ENCODE results near the gene TMEM108.

The TMEM108 gene

DNA sequence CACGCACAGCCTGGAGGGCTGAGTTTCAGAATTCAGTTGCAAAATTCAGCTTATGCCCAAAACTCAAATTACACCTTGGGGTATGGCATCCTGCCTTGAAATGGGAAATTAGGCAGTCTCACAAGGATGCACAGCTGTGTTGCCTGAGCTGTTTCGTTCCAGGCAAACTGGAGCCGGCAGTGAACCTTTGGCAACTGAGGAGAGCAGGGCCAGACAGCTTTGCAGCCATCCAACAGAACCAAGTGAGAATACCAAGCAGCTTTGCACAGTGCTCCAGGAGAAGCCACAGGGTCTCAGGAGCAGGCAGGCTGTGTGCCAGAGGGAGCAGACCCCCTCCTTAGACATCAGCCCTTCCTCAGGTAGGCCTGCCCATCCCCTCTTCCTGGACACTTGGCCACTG lies 329.2 kb downstream of the TMEM108 start:
- no peak for TF ChIP-seq CTBP1 (IDR thresholded peaks at IDR 0.05; ENCODE audit: borderline replicate concordance)
- no peak for TF ChIP-seq ZNF384 (IDR thresholded peaks at IDR 0.05)
- TF ChIP-seq TARDBP (IDR thresholded peaks at IDR 0.05) = no peak
- TF ChIP-seq L3MBTL2 (conservative IDR thresholded peaks at IDR 0.05) = no peak
- TF ChIP-seq HDGF (IDR thresholded peaks at IDR 0.05; ENCODE audit: borderline replicate concordance) = no peak
- no peak for TF ChIP-seq FOXA1 (IDR thresholded peaks at IDR 0.05)
- TF ChIP-seq PKNOX1 (IDR thresholded peaks at IDR 0.05) = no peak
- no peak for TF ChIP-seq ARNT (IDR thresholded peaks at IDR 0.05)
- TF ChIP-seq SUZ12 (IDR thresholded peaks at IDR 0.05) = no peak
- no peak for TF ChIP-seq NFRKB (IDR thresholded peaks at IDR 0.05)
- no peak for TF ChIP-seq LEF1 (IDR thresholded peaks at IDR 0.05; ENCODE audit: borderline replicate concordance)
- no peak for TF ChIP-seq ELF4 (IDR thresholded peaks at IDR 0.05)
- no peak for TF ChIP-seq FOXK2 (IDR thresholded peaks at IDR 0.05)
- TF ChIP-seq SP1 (IDR thresholded peaks at IDR 0.05) = no peak
- no peak for TF ChIP-seq FOXM1 (IDR thresholded peaks at IDR 0.05; ENCODE audit: borderline replicate concordance)
- no peak for TF ChIP-seq BHLHE40 (IDR thresholded peaks at IDR 0.05; ENCODE audit: borderline replicate concordance)
- ChIA-PET POLR2A (no interaction called here), CTCF (no interaction called here)
- no peak for DNase-seq (ENCODE audit: extremely low spot score)

DNA sequence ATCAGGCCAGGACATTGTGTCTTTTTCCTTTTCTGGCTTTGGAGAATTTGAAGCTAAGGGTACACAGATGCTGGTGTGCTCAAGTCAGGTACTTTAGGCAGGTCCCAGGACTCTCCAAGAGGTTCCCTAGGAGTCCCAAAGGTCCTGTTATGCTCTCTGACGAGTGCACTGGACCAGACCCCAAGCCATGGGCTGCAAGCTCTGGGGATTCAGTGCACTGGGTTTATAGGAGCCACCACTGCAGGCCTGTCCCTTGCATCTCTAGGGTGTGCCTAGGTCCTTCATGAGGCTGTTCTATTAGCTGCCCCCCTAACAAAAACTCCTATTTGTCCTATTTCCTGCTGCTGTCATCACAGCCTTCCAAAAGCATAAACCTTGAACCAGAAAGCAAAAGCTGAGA lies 329.8 kb downstream of the TMEM108 start:
- ChIA-PET POLR2A (no interaction called here), CTCF (interaction anchor here (0.8 kb wide), 1 partner anchor 328 kb away, joined by 3 read pairs; no protein-coding TSS in a partner anchor)
- TF ChIP-seq ELF4 (IDR thresholded peaks at IDR 0.05) = no peak
- no peak for TF ChIP-seq LEF1 (IDR thresholded peaks at IDR 0.05; ENCODE audit: borderline replicate concordance)
- TF ChIP-seq L3MBTL2 (conservative IDR thresholded peaks at IDR 0.05) = no peak
- TF ChIP-seq CTBP1 (IDR thresholded peaks at IDR 0.05; ENCODE audit: borderline replicate concordance) = no peak
- no peak for TF ChIP-seq PKNOX1 (IDR thresholded peaks at IDR 0.05)
- TF ChIP-seq NFRKB (IDR thresholded peaks at IDR 0.05) = no peak
- no peak for TF ChIP-seq FOXM1 (IDR thresholded peaks at IDR 0.05; ENCODE audit: borderline replicate concordance)
- no peak for TF ChIP-seq FOXA1 (IDR thresholded peaks at IDR 0.05)
- no peak for TF ChIP-seq SUZ12 (IDR thresholded peaks at IDR 0.05)
- TF ChIP-seq ARNT (IDR thresholded peaks at IDR 0.05) = no peak
- no peak for TF ChIP-seq HDGF (IDR thresholded peaks at IDR 0.05; ENCODE audit: borderline replicate concordance)
- TF ChIP-seq FOXK2 (IDR thresholded peaks at IDR 0.05) = no peak
- no peak for TF ChIP-seq TARDBP (IDR thresholded peaks at IDR 0.05)
- TF ChIP-seq ZNF384 (IDR thresholded peaks at IDR 0.05) = no peak
- no peak for DNase-seq (ENCODE audit: extremely low spot score)

GRCh38 chr3:133368371-133369067 lies 330.3 kb downstream of the TMEM108 start:
- no peak for DNase-seq (ENCODE audit: extremely low spot score)
- ChIA-PET POLR2A (no interaction called here), CTCF (interaction anchor here (0.8 to 1.0 kb wide), 2 partner anchors 327 to 329 kb away, joined by 3 read pairs; no protein-coding TSS in a partner anchor)

GRCh38 chr3:133369068-133369440 lies 330.9 kb downstream of the TMEM108 start:
- POLR2A ChIA-PET = no interaction called here
- TF ChIP-seq NFRKB (IDR thresholded peaks at IDR 0.05) = no peak
- no peak for DNase-seq (ENCODE audit: extremely low spot score)
- CTCF ChIA-PET = interaction anchor here (0.8 to 1.0 kb wide), 2 partner anchors 328 to 329 kb away, joined by 3 read pairs; no protein-coding TSS in a partner anchor

More at GRCh38 chr3:133368371-133369067, 330.3 kb downstream of the TMEM108 start:
- TF ChIP-seq BHLHE40 (IDR thresholded peaks at IDR 0.05; ENCODE audit: borderline replicate concordance) (no peak), SUZ12 (IDR thresholded peaks at IDR 0.05) (no peak), ELF4 (IDR thresholded peaks at IDR 0.05) (no peak), CTBP1 (IDR thresholded peaks at IDR 0.05; ENCODE audit: borderline replicate concordance) (no peak), NFRKB (IDR thresholded peaks at IDR 0.05) (no peak), ARNT (IDR thresholded peaks at IDR 0.05) (no peak), SP1 (IDR thresholded peaks at IDR 0.05) (no peak), FOXA1 (IDR thresholded peaks at IDR 0.05) (no peak), LEF1 (IDR thresholded peaks at IDR 0.05; ENCODE audit: borderline replicate concordance) (no peak), PKNOX1 (IDR thresholded peaks at IDR 0.05) (no peak), L3MBTL2 (conservative IDR thresholded peaks at IDR 0.05) (no peak), FOXM1 (IDR thresholded peaks at IDR 0.05; ENCODE audit: borderline replicate concordance) (no peak), FOXK2 (IDR thresholded peaks at IDR 0.05) (no peak), TARDBP (IDR thresholded peaks at IDR 0.05) (no peak), ZNF384 (IDR thresholded peaks at IDR 0.05) (no peak), HDGF (IDR thresholded peaks at IDR 0.05; ENCODE audit: borderline replicate concordance) (no peak)

DNA sequence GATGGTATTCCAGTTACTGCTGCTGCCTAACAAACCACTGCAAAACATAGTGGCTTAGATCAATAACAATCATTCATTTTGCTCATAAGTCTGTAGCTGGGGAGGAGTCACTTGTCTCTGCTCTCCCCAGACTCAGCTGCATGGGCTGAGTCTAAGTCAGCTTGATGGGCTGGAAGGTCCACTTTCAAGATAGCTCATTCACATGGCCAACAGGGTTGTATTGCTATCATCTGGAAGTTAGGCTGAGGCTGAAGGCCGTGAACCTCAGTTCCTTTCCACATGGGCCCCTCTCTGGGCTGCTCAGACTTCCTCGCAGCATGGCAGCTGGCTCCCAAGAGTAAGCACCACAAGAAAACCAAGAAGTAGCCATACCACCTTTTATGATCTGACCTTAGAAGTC lies 333.0 kb downstream of the TMEM108 start:
- no peak for TF ChIP-seq FOXM1 (IDR thresholded peaks at IDR 0.05; ENCODE audit: borderline replicate concordance)
- TF ChIP-seq L3MBTL2 (conservative IDR thresholded peaks at IDR 0.05) = no peak
- TF ChIP-seq TARDBP (IDR thresholded peaks at IDR 0.05) = no peak
- TF ChIP-seq ARNT (IDR thresholded peaks at IDR 0.05) = no peak
- no peak for TF ChIP-seq ELF4 (IDR thresholded peaks at IDR 0.05)
- no peak for TF ChIP-seq LEF1 (IDR thresholded peaks at IDR 0.05; ENCODE audit: borderline replicate concordance)
- TF ChIP-seq BHLHE40 (IDR thresholded peaks at IDR 0.05; ENCODE audit: borderline replicate concordance) = no peak
- no peak for TF ChIP-seq FOXA1 (IDR thresholded peaks at IDR 0.05)
- no peak for TF ChIP-seq ZNF384 (IDR thresholded peaks at IDR 0.05)
- no peak for TF ChIP-seq FOXK2 (IDR thresholded peaks at IDR 0.05)
- TF ChIP-seq SUZ12 (IDR thresholded peaks at IDR 0.05) = no peak
- TF ChIP-seq PKNOX1 (IDR thresholded peaks at IDR 0.05) = no peak
- TF ChIP-seq CTBP1 (IDR thresholded peaks at IDR 0.05; ENCODE audit: borderline replicate concordance) = no peak
- no peak for TF ChIP-seq HDGF (IDR thresholded peaks at IDR 0.05; ENCODE audit: borderline replicate concordance)
- TF ChIP-seq NFRKB (IDR thresholded peaks at IDR 0.05) = no peak
- no peak for TF ChIP-seq SP1 (IDR thresholded peaks at IDR 0.05)
- POLR2A ChIA-PET = no interaction called here
- CTCF ChIA-PET = interaction anchor here (1.0 to 1.5 kb wide), 2 partner anchors 330 to 640 kb away, joined by 3 to 4 read pairs; no protein-coding TSS in a partner anchor

More for the DNA sequence above, 333.0 kb downstream of the TMEM108 start:
- no peak for DNase-seq (ENCODE audit: extremely low spot score)
